Activated CD8-positive, alpha-beta T cell treated with anti-CD3 and anti-CD28 coated beads for 36 hours (primary cell): ENCODE measurements around the gene LRG1. TPM values are rescaled to one million over a fixed set of nuclear protein-coding genes. Genes with fewer than 3 reads are reported as not detected.

Experiments
- ATAC-seq: fragments of 200-7000 bp; cut with Tn5 transposase; one replicate; pipeline ENCODE4 v1.10.0; 2021; ENCODE audit warnings: mild to moderate bottlenecking, moderate library complexity
- CTCF ChIA-PET: fragments of 350-600 bp; sonication (Branson Sonifier 250); formaldehyde crosslinking; loops from one replicate; lab custom pipeline; 2021; ENCODE audit warnings: antibody characterized with exemption; lab: Charles Lee
- POLR2A ChIA-PET: fragments of 350-600 bp; sonication (Branson Sonifier 250); formaldehyde crosslinking; loops from one replicate; lab custom pipeline; 2021; ENCODE audit warnings: antibody characterized with exemption; lab: Charles Lee
- DNase-seq: peaks from one replicate; pipeline ENCODE4 v3.0.0-alpha.2; 2020
- H3K27ac Mint-ChIP-seq: one replicate; pipeline ENCODE4 v1.8.0; 2021; ENCODE audit warnings: mild to moderate bottlenecking, mixed read lengths
- H3K27me3 Mint-ChIP-seq: one replicate; pipeline ENCODE4 v1.8.0; 2021; ENCODE audit warnings: mixed read lengths
- H3K36me3 Mint-ChIP-seq: one replicate; pipeline ENCODE4 v1.8.0; 2021; ENCODE audit warnings: low read depth, mixed read lengths
- H3K4me1 Mint-ChIP-seq: one replicate; pipeline ENCODE4 v1.8.0; 2021; ENCODE audit warnings: low read depth, mixed read lengths
- H3K4me3 Mint-ChIP-seq: one replicate; pipeline ENCODE4 v1.8.0; 2021; ENCODE audit warnings: mild to moderate bottlenecking, moderate library complexity, mixed read lengths
- H3K9me3 Mint-ChIP-seq: one replicate; pipeline ENCODE4 v1.8.0; 2021; ENCODE audit warnings: mixed read lengths
- CTCF ChIP-seq: fragments of 200-600 bp; IDR thresholded peaks from one replicate; pipeline ENCODE4 v1.8.0; 2022; ENCODE audit warnings: antibody characterized with exemption, mild to moderate bottlenecking
- intact Hi-C: fragments of 100-400 bp; cut with micrococcal nuclease; formaldehyde crosslinking; loops from one replicate; pipeline ENCODE4 v1.10.0; 2022
- total RNA-seq, 2 experiments: library from RNA; stranded (reverse); gene quantifications; one replicate each; pipeline ENCODE4 v1.2.3, GENCODE V29; 2021

The LRG1 gene
- total RNA-seq: under 1 TPM in 1 of 2 experiments, not detected in 1; 0.09 TPM

GRCh38 chr19:4539693-4540581 is at the start of gene LRG1:
LRG1 (minus strand) TSS chr19:4540036; CDS start chr19:4540013, 23 bp downstream.
- Mint-ChIP-seq H3K4me1 (peaks cover 11% of the 10 kb centered on the region), H3K36me3 (no peaks in the 10 kb centered on the region), H3K27ac (no peak within 1 kb of the TSS), H3K27me3 (peaks cover 5% of the 10 kb centered on the region), H3K9me3 (peaks cover 1% of the 10 kb centered on the region), H3K4me3 (peak within 1 kb of the TSS; percentile 32)
- DNase-seq (peak; percentile 45), ATAC-seq (peak; percentile 71)
- intact Hi-C loops: no loop called here
- ChIA-PET CTCF (interaction anchor here (0.9 to 4.5 kb wide), 3 partner anchors 13 to 97 kb away, joined by 3 to 28 read pairs (median 5); no protein-coding TSS in a partner anchor), POLR2A (interaction anchor here (1.0 to 1.8 kb wide), 2 partner anchors 66 to 125 kb away, joined by 3 to 4 read pairs; no protein-coding TSS in a partner anchor)
- no peak for TF ChIP-seq CTCF

- CTCF ChIA-PET: interaction anchor here (1.0 to 2.6 kb wide), 4 partner anchors 12 to 64 kb away, joined by 3 to 8 read pairs (median 6); no protein-coding TSS in a partner anchor
- no peaks in the 10 kb centered on the region for H3K4me1 Mint-ChIP-seq
- H3K4me3 Mint-ChIP-seq: no peak overlapping the region
- intact Hi-C loops: no loop called here
- H3K27ac Mint-ChIP-seq: no peak overlapping the region
- peaks cover 36% of the 10 kb centered on the region for H3K27me3 Mint-ChIP-seq
- DNase-seq (no peak), ATAC-seq (no peak)
- no peaks in the 10 kb centered on the region for H3K36me3 Mint-ChIP-seq
- POLR2A ChIA-PET: interaction anchor here (0.7 to 1.2 kb wide), 3 partner anchors 9 to 1159 kb away, joined by 3 to 5 read pairs (median 4); no protein-coding TSS in a partner anchor
- H3K9me3 Mint-ChIP-seq: no peaks in the 10 kb centered on the region
- TF ChIP-seq CTCF: no peak
Measured at GRCh38 chr19:4588291-4588761, 48.5 kb upstream of the LRG1 start.

- no peak overlapping the region for H3K4me3 Mint-ChIP-seq
Measured at GRCh38 chr19:4587527-4587926, 47.7 kb upstream of the LRG1 start.

GRCh38 chr19:4586691-4587090 is 46.9 kb upstream of the LRG1 start:
- no peak overlapping the region for H3K27ac Mint-ChIP-seq
- intact Hi-C loops: no loop called here

More at GRCh38 chr19:4587527-4587926, 47.7 kb upstream of the LRG1 start:
- no peak for ATAC-seq
- no peak overlapping the region for H3K27ac Mint-ChIP-seq
- H3K9me3 Mint-ChIP-seq: no peaks in the 10 kb centered on the region
- TF ChIP-seq CTCF: no peak
- peaks cover 33% of the 10 kb centered on the region for H3K27me3 Mint-ChIP-seq
- CTCF ChIA-PET: interaction anchor here (1.0 to 1.7 kb wide), 4 partner anchors 11 to 63 kb away, joined by 3 to 10 read pairs (median 6); no protein-coding TSS in a partner anchor
- intact Hi-C loops: no loop called here
- no peaks in the 10 kb centered on the region for H3K4me1 Mint-ChIP-seq
- no peak for DNase-seq
- POLR2A ChIA-PET: interaction anchor here (1.0 to 1.2 kb wide), 2 partner anchors 9 to 16 kb away, joined by 3 to 4 read pairs; no protein-coding TSS in a partner anchor
- no peaks in the 10 kb centered on the region for H3K36me3 Mint-ChIP-seq

More at GRCh38 chr19:4586691-4587090, 46.9 kb upstream of the LRG1 start:
- H3K27me3 Mint-ChIP-seq: peaks cover 39% of the 10 kb centered on the region
- peaks cover 6% of the 10 kb centered on the region for H3K4me1 Mint-ChIP-seq
- no peak for TF ChIP-seq CTCF
- H3K4me3 Mint-ChIP-seq: no peak overlapping the region
- H3K9me3 Mint-ChIP-seq: no peaks in the 10 kb centered on the region
- POLR2A ChIA-PET: no interaction called here
- CTCF ChIA-PET: interaction anchor here (1.5 to 1.7 kb wide), 2 partner anchors 10 to 49 kb away, joined by 8 to 10 read pairs; no protein-coding TSS in a partner anchor
- no peak for DNase-seq
- no peaks in the 10 kb centered on the region for H3K36me3 Mint-ChIP-seq
- no peak for ATAC-seq
